Neutrophil (primary cell): Measurements from ENCODE around the gene WIPF2.

Experiments
- H3K27ac ChIP-seq: fragments of 200-600 bp; sonication (generic); 2 replicates; pipeline ENCODE4 v1.5.1; 2016; ENCODE audit warnings: mild to moderate bottlenecking, moderate library complexity
- H3K27me3 ChIP-seq: fragments of 200-600 bp; sonication (generic); 2 replicates; pipeline ENCODE4 v1.6.0; 2016; ENCODE audit warnings: mild to moderate bottlenecking
- H3K36me3 ChIP-seq: fragments of 200-600 bp; sonication (generic); 2 replicates; pipeline ENCODE4 v1.5.1; 2017
- H3K4me1 ChIP-seq, 2 experiments: fragments of 200-600 bp in 1 of 2; sonication (generic) in 1 of 2; 1 replicate in 1 of 2; 2 replicates in 1 of 2; pipeline versions ENCODE4 v1.5.1 to v1.6.1; 2013 to 2016; ENCODE audit warnings: low read depth in 1 of 2, low read length in 1 of 2, mild to moderate bottlenecking in 1 of 2, moderate library complexity in 1 of 2; ENCODE audit not compliant: control insufficient read depth in 1 of 2, insufficient read depth in 1 of 2
- H3K4me3 ChIP-seq, 2 experiments: fragments of 200-600 bp in 1 of 2; sonication (generic) in 1 of 2; 1 replicate in 1 of 2; 2 replicates in 1 of 2; pipeline ENCODE4 v1.5.1; 2013 to 2016; ENCODE audit warnings: low read depth in 1 of 2, low read length in 1 of 2, mild to moderate bottlenecking in 1 of 2, moderate library complexity in 1 of 2
- H3K9me3 ChIP-seq: fragments of 200-600 bp; sonication (generic); 2 replicates; pipeline ENCODE4 v1.5.1; 2016
- TF ChIP-seq, protein P1 (sequence below): fragments of 200-600 bp; sonication (generic); IDR thresholded peaks from 2 replicates; pipeline ENCODE4 v1.5.1; 2016; ENCODE audit warnings: antibody characterized with exemption

WIPF2 gene

DNA sequence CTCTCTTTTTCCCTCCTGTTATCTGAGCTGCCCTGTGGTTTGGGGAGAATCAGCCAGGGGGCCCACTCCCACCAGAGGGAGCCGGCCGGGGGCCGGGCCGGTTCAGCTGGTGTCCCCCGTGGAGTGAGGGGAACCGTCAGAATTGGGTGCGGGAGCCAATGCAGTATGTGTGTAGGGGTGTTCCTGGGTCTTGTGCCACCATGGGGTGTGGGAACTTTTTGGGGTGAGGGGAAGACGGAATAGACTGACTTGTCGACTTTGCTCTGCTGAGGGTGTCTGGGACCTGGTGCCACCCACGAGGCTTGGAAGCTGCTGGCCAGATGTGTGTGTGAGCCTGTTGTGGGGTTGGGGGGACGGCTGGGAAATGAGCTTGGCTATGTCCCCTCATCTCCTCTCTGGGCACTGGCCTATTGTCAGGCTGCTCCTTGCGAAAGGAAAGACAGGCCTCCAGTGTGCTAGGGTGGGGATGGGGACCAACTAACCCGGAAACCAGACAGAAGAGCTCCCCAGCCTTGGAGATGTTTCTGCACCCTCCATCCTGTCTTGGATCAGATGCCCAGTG lies 99.8 kb downstream of the WIPF2 start:
- TF ChIP-seq, protein P1, sequence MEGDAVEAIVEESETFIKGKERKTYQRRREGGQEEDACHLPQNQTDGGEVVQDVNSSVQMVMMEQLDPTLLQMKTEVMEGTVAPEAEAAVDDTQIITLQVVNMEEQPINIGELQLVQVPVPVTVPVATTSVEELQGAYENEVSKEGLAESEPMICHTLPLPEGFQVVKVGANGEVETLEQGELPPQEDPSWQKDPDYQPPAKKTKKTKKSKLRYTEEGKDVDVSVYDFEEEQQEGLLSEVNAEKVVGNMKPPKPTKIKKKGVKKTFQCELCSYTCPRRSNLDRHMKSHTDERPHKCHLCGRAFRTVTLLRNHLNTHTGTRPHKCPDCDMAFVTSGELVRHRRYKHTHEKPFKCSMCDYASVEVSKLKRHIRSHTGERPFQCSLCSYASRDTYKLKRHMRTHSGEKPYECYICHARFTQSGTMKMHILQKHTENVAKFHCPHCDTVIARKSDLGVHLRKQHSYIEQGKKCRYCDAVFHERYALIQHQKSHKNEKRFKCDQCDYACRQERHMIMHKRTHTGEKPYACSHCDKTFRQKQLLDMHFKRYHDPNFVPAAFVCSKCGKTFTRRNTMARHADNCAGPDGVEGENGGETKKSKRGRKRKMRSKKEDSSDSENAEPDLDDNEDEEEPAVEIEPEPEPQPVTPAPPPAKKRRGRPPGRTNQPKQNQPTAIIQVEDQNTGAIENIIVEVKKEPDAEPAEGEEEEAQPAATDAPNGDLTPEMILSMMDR, result no peak
- peak overlapping the region; percentile 88 to 99 for H3K4me3 ChIP-seq
- peaks cover 4% of the 10 kb centered on the region for H3K36me3 ChIP-seq
- H3K9me3 ChIP-seq, result no peaks in the 10 kb centered on the region
- H3K27me3 ChIP-seq, result no peaks in the 10 kb centered on the region
- H3K4me1 ChIP-seq, result peaks cover 81 to 89% of the 10 kb centered on the region in 2 experiments
- H3K27ac ChIP-seq, result peak overlapping the region; percentile 98

DNA sequence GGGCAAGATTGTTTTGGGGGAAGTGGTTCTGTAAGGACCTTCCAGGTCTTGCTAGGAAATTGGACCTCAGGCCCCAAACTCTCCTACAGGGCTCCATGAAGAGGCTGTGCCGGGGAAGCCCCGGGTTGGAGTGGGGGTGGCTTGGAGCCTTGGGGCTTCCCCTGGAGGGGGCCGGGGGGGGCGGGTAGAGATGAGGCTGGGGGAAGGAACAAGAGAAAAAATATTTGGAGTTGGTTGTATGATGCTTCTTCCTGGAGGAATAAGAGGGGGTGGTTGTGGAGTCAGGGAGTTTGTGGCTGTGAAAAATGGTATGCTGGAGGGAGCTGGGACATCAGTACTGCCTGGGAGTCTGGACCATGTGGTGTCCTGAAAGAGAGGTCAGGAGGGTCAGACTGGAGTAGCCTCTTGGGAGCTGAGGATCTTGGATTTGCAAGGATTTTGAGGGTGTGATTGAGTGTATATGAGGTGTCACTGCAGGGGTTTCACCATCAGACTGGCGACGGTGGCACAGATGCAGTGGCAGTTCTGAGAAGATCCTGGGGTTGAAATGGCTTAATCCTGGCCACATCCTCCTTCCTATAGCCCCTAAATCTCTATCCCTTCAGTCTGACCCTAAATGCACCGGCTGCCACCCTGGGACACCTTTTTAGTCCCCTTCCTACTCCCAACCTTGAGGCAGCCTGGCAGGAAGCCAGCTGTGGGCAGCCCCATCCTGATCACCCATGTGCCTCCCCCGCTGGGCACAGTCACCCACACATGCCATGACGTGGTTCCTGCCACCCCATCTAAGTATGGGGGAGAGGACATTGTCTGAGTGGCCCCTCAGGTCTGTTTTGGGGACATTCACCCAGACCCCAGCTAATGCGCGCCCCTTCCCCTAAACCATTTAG lies 100.8 kb downstream of the WIPF2 start:
- H3K36me3 ChIP-seq, result peaks cover 4% of the 10 kb centered on the region
- no peaks in the 10 kb centered on the region for H3K9me3 ChIP-seq
- H3K4me1 ChIP-seq, result peaks cover 81 to 91% of the 10 kb centered on the region in 2 experiments
- peak overlapping the region; percentile 88 to 99 for H3K4me3 ChIP-seq
- no peaks in the 10 kb centered on the region for H3K27me3 ChIP-seq
- H3K27ac ChIP-seq, result peak overlapping the region; percentile 98
- TF ChIP-seq, protein P1, result no peak

DNA sequence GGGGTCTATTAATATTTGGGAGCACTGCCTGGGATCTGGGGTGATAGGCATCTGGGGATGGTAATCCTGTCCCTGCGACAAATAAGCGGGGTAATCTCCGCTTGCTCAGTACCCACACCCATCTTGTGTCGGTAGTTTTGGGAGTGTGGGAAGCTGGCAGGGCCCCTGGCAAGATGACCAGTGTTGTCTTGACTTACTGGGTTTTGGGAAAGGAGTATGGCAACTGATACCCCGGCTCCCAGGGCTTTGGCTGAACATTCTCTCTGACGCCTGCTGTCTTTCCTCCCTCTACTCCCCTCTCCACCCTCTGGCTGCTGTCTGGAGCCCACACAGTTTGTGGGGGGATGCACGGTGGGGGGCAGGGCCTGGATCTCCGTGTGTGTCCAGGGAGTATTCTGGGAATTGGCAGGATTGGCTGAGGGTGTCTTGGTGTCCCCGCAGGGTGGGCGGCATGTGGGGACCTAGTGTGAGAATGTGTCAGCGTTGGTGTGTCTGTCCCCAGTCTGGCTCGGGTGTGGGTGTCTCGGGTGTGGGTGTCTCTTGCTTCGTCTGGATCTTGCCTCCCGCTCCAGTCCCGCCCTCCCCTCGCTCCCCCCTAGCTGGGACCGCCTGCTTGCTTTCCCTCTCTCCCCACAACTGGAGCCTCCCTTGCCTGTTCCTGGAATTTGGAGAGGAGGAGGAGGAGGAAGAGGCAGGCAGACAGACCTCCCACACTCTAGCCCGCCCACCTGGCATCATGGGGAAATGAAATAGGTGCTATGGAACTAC lies 101.8 kb downstream of the WIPF2 start:
- Histone ChIP-seq H3K27ac (peak overlapping the region; percentile 98), H3K4me1 (peaks cover 81 to 92% of the 10 kb centered on the region in 2 experiments), H3K9me3 (no peaks in the 10 kb centered on the region), H3K36me3 (peaks cover 4% of the 10 kb centered on the region), H3K4me3 (peak overlapping the region; percentile 88 to 99), H3K27me3 (no peaks in the 10 kb centered on the region)
- TF ChIP-seq, protein P1, result no peak

DNA sequence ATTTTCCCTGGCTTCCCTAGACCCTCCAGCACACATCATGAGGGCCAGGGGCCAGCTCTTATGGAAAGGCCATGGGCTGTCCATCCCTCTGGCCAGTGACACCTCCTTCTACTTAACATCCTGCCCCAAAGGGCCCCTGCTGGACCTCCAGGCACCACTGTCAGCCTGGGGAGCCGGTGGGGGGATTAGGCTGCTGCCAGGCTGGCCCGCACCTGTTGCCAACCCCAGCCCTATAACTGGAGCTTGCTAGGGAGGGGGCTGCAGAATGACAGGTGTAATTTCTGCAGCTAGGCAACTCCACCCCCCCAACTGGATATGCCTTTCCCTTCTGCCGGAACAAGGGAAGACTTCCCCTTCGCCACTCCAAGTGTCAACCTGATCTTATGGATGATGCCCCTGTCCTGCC lies 102.4 kb downstream of the WIPF2 start:
- Histone ChIP-seq H3K4me3 (peak overlapping the region; percentile 88 to 99), H3K36me3 (peaks cover 4% of the 10 kb centered on the region), H3K9me3 (no peaks in the 10 kb centered on the region), H3K27ac (peak overlapping the region; percentile 98), H3K27me3 (no peaks in the 10 kb centered on the region), H3K4me1 (peaks cover 81 to 92% of the 10 kb centered on the region in 2 experiments)
- TF ChIP-seq, protein P1, result no peak

DNA sequence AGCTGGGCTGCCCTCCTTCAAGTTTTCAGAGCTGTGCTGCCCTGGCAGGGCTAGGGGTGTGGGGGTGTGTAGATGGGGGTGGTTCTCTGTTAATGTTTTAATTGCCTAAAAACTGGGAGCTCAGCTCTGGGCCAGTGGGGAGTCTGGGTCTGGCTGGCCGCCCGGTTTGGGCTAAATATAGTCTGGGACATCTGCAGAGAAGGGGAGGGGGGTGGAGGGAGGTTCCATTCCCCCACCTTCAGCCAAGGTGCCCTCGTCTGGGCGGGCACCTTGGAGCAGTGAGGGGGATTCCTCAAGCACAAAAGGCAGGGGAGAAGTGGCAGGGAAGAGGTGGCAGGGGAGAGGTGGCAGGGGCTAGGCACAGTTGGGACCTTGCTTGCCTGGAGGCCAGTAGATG lies 102.9 kb downstream of the WIPF2 start:
- TF ChIP-seq, protein P1, result no peak
- peaks cover 4% of the 10 kb centered on the region for H3K36me3 ChIP-seq
- H3K27ac ChIP-seq, result peak overlapping the region; percentile 98
- no peaks in the 10 kb centered on the region for H3K27me3 ChIP-seq
- peaks cover 81 to 92% of the 10 kb centered on the region in 2 experiments for H3K4me1 ChIP-seq
- H3K9me3 ChIP-seq, result no peaks in the 10 kb centered on the region
- H3K4me3 ChIP-seq, result peak overlapping the region; percentile 88 to 99
